ENCODE results near the gene TRIM3.

TRIM3 gene

GRCh38 chr11:6480299-6480914 lies 6.7 kb upstream of the TRIM3 start:
- DNase-seq: no peak

GRCh38 chr11:6476571-6476970 lies 2.8 kb upstream of the TRIM3 start:
- no peak for DNase-seq

- DNase-seq: no peak
These were observed 2.2 kb upstream of the TRIM3 start for GRCh38 chr11:6475936-6476335.

- no peak for DNase-seq
These were observed 1.2 kb upstream of the TRIM3 start for GRCh38 chr11:6474806-6475500.

GRCh38 chr11:6474413-6474792 lies 662 bp upstream of the TRIM3 start:
- DNase-seq: no peak

- no peak for DNase-seq
These were observed 807 bp downstream of the TRIM3 start for GRCh38 chr11:6472934-6473333.

- DNase-seq: no peak
These were observed 4.1 kb downstream of the TRIM3 start for GRCh38 chr11:6469599-6469998.

GRCh38 chr11:6468712-6469495 lies 4.8 kb downstream of the TRIM3 start:
- DNase-seq: no peak

GRCh38 chr11:6459099-6459450 lies 14.7 kb downstream of the TRIM3 start:
- DNase-seq: no peak

- DNase-seq: no peak
These were observed 15.2 kb downstream of the TRIM3 start for GRCh38 chr11:6458352-6459098.

- DNase-seq: no peak
These were observed 16.0 kb downstream of the TRIM3 start for GRCh38 chr11:6457581-6458320.

- DNase-seq: no peak
These were observed 17.2 kb downstream of the TRIM3 start for GRCh38 chr11:6456361-6457073.

- DNase-seq: no peak
These were observed 18.7 kb downstream of the TRIM3 start for GRCh38 chr11:6455070-6455469.

- no peak for DNase-seq
These were observed 20.6 kb downstream of the TRIM3 start for GRCh38 chr11:6453152-6453551.

- DNase-seq: no peak
These were observed 21.5 kb downstream of the TRIM3 start for GRCh38 chr11:6452219-6452618.

- DNase-seq: no peak
These were observed 25.2 kb downstream of the TRIM3 start for GRCh38 chr11:6448574-6448973.

GRCh38 chr11:6443269-6444003 lies 30.3 kb downstream of the TRIM3 start:
- DNase-seq: peak in 3 of 4 experiments; percentile 7 to 48 (median 18)

GRCh38 chr11:6442441-6442840 lies 31.3 kb downstream of the TRIM3 start:
- DNase-seq: no peak

GRCh38 chr11:6440906-6441358 lies 32.8 kb downstream of the TRIM3 start, which contains the start of gene HPX:
Gene HPX (minus strand): TSS chr11:6440987. CDS start chr11:6440963, 24 bp downstream.
- DNase-seq: no peak

GRCh38 chr11:6438979-6439571 lies 34.7 kb downstream of the TRIM3 start:
- DNase-seq: peak in 1 of 4 experiments; percentile 8

GRCh38 chr11:6437993-6438392 lies 35.7 kb downstream of the TRIM3 start:
- no peak for DNase-seq

All from activated naive CD4-positive, alpha-beta T cell (primary cell).